ENCODE data around the gene VAV1. TPM values are rescaled to one million over a fixed set of nuclear protein-coding genes. Genes with fewer than 3 reads are reported as not detected.

VAV1 gene
- total and polyA plus RNA-seq, 9 of the 15 experiments (the other 6 are each of a cell fraction or from before 2014, with no cell fraction given): 0.46 to 20.1 (median 11.1) TPM

DNA sequence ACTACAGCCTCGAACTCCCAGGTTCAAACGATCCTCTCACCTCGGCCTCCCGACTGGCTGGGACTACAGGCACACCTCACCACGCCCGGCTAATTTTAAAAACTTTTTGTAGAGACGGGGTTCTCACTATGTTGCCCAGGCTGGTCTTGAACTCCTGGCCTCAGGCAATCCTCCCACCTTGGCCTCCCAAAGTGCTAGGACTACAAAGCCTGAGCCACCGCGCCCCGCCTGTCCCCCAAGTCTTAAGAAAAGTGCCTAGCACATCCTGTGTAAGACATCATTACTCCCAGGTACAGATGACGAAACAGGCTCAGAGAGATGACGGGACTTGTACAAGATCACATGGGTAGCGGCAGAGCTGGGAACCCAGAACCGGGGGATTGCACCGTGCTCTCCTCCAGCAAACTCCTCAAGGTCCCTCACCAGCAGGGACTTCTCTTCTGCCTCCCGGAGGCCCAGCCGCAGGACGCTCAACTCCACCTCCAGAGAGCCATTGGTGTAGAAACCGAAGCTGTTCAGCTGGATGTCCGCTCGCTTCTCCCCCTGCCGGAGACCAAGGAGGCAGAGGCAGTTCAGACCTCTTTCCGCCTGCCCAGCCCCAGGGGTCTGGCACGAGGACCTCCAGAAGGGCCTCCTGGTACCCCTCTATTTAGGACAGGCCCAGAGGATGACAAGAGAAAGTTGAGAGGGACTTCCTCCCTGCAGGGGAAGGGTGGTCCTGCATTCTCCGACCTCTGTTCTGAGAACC is 36.2 kb upstream of the VAV1 start (continued):
- TF ChIP-seq, protein P1, sequence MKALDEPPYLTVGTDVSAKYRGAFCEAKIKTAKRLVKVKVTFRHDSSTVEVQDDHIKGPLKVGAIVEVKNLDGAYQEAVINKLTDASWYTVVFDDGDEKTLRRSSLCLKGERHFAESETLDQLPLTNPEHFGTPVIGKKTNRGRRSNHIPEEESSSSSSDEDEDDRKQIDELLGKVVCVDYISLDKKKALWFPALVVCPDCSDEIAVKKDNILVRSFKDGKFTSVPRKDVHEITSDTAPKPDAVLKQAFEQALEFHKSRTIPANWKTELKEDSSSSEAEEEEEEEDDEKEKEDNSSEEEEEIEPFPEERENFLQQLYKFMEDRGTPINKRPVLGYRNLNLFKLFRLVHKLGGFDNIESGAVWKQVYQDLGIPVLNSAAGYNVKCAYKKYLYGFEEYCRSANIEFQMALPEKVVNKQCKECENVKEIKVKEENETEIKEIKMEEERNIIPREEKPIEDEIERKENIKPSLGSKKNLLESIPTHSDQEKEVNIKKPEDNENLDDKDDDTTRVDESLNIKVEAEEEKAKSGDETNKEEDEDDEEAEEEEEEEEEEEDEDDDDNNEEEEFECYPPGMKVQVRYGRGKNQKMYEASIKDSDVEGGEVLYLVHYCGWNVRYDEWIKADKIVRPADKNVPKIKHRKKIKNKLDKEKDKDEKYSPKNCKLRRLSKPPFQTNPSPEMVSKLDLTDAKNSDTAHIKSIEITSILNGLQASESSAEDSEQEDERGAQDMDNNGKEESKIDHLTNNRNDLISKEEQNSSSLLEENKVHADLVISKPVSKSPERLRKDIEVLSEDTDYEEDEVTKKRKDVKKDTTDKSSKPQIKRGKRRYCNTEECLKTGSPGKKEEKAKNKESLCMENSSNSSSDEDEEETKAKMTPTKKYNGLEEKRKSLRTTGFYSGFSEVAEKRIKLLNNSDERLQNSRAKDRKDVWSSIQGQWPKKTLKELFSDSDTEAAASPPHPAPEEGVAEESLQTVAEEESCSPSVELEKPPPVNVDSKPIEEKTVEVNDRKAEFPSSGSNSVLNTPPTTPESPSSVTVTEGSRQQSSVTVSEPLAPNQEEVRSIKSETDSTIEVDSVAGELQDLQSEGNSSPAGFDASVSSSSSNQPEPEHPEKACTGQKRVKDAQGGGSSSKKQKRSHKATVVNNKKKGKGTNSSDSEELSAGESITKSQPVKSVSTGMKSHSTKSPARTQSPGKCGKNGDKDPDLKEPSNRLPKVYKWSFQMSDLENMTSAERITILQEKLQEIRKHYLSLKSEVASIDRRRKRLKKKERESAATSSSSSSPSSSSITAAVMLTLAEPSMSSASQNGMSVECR (CRISPR knock-in tag; IDR thresholded peaks at IDR 0.05): peak; percentile 84
- TF ChIP-seq PHTF2 (CRISPR knock-in tag; IDR thresholded peaks at IDR 0.05) (no peak), GABPB2 (CRISPR knock-in tag; conservative IDR thresholded peaks at IDR 0.05) (no peak), FIP1L1 (IDR thresholded peaks at IDR 0.05; ENCODE audit: low read depth, low read length, poor library complexity, severe bottlenecking) (no peak), OTX1 (CRISPR knock-in tag; IDR thresholded peaks at IDR 0.05) (no peak), SETDB1 (IDR thresholded peaks at IDR 0.05; ENCODE audit: low read length) (no peak), POLR2H (tag; IDR thresholded peaks at IDR 0.05; ENCODE audit: low read depth) (peak; percentile 34; the same call in 1 of the 2 replicates), TBP (optimal IDR thresholded peaks at IDR 0.05; ENCODE audit: low read depth, low read length) (peak; percentile 41), ZNF707 (CRISPR knock-in tag; conservative IDR thresholded peaks at IDR 0.05) (no peak), HIVEP1 (CRISPR knock-in tag; IDR thresholded peaks at IDR 0.05) (no peak), POLR2G (IDR thresholded peaks at IDR 0.05; ENCODE audit: low read depth, low read length) (peak; percentile 64), ARID1B (IDR thresholded peaks at IDR 0.05) (no peak), GABPA (tag; conservative IDR thresholded peaks at IDR 0.05; ENCODE audit: low read depth) (no peak), ATF7 (IDR thresholded peaks at IDR 0.05) (peak; percentile 77)
- TF ChIP-seq, protein P2, sequence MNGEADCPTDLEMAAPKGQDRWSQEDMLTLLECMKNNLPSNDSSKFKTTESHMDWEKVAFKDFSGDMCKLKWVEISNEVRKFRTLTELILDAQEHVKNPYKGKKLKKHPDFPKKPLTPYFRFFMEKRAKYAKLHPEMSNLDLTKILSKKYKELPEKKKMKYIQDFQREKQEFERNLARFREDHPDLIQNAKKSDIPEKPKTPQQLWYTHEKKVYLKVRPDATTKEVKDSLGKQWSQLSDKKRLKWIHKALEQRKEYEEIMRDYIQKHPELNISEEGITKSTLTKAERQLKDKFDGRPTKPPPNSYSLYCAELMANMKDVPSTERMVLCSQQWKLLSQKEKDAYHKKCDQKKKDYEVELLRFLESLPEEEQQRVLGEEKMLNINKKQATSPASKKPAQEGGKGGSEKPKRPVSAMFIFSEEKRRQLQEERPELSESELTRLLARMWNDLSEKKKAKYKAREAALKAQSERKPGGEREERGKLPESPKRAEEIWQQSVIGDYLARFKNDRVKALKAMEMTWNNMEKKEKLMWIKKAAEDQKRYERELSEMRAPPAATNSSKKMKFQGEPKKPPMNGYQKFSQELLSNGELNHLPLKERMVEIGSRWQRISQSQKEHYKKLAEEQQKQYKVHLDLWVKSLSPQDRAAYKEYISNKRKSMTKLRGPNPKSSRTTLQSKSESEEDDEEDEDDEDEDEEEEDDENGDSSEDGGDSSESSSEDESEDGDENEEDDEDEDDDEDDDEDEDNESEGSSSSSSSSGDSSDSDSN (IDR thresholded peaks at IDR 0.05; ENCODE audit: borderline replicate concordance in 1 of 2, low read depth in 2 of 2, low read length in 2 of 2): peak; percentile 88 to 97; a peak in 3 of 4 replicates
- TF ChIP-seq, protein P3, sequence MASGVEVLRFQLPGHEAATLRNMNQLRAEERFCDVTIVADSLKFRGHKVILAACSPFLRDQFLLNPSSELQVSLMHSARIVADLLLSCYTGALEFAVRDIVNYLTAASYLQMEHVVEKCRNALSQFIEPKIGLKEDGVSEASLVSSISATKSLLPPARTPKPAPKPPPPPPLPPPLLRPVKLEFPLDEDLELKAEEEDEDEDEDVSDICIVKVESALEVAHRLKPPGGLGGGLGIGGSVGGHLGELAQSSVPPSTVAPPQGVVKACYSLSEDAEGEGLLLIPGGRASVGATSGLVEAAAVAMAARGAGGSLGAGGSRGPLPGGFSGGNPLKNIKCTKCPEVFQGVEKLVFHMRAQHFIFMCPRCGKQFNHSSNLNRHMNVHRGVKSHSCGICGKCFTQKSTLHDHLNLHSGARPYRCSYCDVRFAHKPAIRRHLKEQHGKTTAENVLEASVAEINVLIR (CRISPR knock-in tag; IDR thresholded peaks at IDR 0.05): peak; percentile 47; the same call in 1 of the 2 replicates
- TF ChIP-seq, protein P4, sequence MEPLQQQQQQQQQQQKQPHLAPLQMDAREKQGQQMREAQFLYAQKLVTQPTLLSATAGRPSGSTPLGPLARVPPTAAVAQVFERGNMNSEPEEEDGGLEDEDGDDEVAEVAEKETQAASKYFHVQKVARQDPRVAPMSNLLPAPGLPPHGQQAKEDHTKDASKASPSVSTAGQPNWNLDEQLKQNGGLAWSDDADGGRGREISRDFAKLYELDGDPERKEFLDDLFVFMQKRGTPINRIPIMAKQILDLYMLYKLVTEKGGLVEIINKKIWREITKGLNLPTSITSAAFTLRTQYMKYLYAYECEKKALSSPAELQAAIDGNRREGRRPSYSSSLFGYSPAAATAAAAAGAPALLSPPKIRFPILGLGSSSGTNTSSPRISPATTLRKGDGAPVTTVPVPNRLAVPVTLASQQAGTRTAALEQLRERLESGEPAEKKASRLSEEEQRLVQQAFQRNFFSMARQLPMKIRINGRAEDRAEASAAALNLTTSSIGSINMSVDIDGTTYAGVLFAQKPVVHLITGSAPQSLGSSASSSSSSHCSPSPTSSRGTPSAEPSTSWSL (CRISPR knock-in tag; IDR thresholded peaks at IDR 0.05; ENCODE audit: borderline replicate concordance): no peak

Measured in K562 (cell line).